Activated T-cell treated with anti-CD3 and anti-CD28 coated beads for 4 hours (primary cell): ENCODE data around the gene GFY.

Source experiments
- DNase-seq: peaks from one replicate; pipeline ENCODE4 v3.0.0-alpha.2; 2020

GFY gene, protein sequence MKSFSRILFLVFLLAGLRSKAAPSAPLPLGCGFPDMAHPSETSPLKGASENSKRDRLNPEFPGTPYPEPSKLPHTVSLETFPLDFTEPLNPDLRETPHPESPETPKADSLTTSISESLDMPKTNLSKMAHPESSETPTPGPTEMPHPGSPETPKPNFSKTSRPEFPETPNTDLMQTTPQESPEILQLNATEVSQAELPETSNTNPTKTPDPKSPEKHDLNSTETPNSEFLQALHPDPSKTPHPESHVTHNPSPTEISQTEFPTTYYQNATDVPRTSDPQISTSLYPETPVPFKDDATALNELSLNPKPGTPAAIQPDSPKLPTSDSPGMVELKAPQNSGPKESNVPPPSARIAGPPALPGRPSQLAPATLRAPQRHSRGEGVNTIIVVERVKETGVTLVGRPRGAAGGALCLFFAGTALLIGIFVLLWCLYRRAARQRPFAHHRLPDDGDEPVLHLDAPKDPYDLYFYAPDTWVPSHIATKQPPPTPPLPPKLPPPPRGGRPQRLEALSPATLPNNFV

DNA sequence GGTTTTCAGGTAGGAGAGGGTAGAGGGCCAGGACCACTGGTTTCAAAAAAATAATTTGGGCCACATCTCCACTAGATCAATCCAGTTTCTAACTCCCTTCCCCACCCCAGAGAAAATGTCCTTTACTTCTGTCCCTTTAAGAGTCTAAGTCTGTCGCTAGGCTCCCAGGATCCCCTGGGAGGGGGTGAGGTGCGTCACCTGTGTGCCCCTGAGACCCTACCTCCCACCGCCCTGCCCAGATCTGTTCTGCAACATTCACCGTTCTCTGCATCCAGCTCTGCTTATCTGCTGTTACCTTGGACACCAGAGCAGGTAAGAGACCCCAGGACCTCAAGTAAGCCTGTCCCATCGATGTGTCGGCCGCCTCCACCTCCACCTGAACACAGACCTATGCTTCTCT lies at the start of gene GFY:
Gene GFY, plus strand, starts transcription at position 211 of the 400 bp plus-strand sequence. CDS start 1,043 bp downstream, outside the sequence.
- no peak for DNase-seq

DNA sequence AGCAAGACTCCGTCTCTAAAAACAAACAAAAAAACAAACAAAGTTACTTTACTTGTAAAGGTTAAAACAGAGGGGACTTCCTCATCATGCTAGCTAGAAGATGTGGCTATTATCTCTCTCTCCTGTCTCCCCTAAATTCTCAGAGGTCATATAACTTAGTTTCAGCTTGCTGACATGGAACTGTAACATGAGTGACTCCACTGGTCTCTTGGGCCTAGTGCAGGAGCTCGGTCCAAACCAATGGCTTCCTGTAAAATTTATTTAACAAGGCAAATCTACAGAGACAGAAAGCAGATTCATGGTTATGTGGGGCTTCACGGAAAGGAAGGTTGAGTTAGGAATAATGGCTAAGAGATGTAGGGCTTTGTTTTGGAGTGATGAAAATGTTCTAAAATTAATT lies 46.7 kb upstream of the GFY start:
- DNase-seq, result no peak

DNA sequence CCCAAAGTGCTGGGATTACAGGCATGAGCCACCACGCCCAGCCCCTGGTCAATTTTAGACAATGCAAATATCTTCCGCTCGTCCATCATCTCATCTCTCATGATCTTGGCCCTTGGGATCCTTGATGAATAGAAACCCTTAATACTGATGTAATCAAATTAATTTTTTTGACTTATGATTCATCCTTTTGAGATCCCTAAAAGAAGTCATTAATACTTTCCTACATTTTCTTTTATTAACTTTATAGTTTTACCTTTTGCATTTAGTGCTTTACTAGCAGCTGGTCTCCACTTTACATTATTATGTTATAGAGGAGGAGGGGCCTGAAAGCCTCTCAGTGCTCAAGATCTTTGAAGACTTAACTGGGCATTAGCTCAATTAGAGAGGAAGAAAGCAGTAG lies 44.8 kb upstream of the GFY start:
- DNase-seq, result no peak

DNA sequence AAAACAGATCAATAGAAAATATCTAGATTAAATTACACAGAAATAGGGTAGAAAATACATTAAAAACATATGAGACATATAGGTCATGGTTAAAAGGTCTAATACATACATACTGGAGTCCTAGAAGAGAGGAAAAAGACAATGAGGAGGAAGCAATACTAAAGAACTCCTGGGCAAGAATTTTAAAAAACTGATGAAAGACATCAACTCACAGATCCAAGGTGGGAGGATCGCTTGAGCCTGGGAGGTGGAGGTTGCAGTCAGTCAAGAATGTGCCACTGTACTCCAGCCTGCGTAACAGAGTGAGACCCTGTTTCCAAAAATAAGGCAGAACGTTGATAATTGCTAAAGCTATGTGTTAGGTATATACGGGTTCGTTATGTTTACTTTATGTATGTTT lies 42.5 kb upstream of the GFY start:
- no peak for DNase-seq

DNA sequence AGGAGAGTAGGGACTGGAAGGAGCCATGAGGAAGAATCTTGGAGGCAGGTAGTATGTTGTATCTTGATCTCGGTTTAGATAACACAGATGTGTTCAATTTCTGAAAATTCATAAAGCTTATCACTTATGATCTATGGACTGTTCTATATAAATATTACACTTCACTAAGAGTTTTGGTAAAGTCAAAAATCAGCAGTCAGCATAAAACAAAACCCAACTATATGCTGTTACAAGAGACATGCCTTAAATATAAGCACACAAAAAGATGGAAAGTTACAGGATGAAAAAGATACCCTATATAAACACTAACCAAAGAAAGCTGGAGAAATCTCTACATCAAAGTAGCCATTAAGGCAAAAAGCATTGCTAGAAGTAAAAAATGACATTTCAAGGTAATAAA lies 41.6 kb upstream of the GFY start:
- no peak for DNase-seq

DNA sequence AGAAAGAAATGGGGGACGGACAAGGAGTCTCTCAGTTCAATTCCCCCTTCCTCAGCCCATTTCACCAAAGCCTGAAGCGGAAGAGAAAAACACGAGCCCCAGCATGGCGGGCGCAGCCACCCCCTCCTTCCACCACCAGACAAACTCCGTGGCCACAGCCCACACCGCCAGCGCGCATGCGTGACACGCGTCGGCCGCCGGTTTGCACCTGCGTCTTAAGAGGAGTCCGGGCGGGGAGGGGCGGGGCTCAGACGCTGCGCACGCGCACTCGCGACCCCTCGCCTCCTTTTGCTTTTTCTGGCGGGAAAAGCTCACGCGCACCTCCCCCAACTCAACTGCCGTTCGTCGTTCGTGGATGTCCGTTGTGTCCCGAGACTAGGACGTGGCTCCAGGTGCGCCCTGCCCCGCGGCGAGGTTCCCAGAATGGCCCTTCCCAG lies 37.2 kb upstream of the GFY start, which contains the start of gene KASH5:
Gene KASH5, plus strand, starts transcription at position 314 of the 437 bp plus-strand sequence. CDS start 2,635 bp downstream, outside the sequence.
- DNase-seq, result peak; percentile 81

DNA sequence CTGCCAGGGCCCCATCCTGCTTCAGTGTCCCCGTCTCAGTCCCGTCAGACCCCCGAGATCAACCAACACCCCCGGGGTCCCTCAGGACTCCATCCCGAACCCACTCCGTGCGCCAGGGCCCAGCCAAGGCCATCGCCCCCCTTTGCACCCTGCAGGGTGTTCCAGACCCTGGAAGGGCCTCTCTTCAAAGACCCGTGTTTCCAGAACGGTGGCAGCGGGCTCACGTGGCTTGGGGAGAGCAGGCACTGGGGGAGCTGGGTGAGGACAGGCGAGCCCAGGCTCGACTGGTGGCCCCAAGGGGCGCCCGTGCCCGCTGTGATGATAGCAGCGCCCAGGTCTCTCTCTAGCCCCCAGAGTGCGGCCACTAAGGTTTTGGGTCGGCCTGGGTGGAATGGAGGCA lies 35.8 kb upstream of the GFY start:
- no peak for DNase-seq

DNA sequence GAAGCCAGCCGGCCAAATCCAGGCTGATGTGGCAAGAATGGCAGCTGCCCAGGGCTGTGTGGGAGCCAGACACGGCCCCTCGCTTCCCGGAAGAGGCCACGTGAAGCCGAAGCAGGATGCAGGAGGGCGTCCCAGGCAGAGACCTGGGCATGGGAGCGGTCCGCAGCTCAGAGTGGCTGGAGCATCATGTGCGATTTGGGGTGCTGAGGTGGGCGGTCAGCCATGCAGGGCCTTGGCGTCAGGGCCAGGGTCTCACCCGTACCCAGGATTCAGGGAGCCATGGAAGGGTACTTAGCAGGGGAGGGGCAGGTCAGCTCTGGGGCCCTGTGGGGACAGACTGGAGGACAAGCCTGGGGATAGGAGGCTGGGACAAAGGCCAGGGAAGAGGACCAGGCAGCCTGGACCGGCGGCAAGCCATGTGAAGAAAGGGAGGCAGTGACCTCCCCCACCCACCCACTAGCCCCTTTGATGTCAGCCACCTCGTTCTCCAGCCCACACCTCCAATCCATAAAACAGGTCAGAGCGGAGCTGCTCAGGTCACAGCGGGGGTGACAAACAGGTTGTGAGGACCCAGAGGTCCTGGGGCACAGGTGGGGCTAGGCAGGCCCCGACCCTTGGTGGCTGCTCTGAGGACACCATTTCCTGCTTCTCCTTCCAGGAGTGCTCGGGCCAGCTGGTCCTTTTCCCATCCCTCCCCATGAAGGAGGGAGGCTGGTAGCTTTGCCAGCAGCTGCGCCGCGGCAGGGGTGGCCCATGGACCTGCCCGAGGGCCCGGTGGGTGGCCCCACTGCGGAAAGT lies 34.9 kb upstream of the GFY start:
- no peak for DNase-seq

DNA sequence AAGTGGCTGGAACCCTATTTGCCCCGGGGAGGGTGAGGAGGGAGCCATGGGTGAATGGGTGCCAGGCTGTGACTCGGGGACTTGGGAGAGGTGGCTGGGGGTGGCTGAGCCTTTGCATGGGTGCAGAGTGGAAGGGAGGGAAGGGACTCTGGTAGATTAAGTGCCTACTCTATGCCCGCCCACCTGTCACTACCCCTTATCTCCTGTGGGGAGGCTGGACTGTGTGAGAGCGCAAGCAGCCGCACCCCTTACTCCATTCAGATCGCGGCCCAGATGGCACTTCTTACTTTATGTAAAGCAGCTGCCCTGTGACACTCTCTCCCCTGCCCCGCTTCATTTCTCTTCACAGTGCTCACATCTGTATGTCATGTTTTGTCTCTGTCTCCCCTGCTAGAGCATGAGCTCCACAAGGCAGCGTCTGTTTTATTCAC lies 34.2 kb upstream of the GFY start:
- no peak for DNase-seq

DNA sequence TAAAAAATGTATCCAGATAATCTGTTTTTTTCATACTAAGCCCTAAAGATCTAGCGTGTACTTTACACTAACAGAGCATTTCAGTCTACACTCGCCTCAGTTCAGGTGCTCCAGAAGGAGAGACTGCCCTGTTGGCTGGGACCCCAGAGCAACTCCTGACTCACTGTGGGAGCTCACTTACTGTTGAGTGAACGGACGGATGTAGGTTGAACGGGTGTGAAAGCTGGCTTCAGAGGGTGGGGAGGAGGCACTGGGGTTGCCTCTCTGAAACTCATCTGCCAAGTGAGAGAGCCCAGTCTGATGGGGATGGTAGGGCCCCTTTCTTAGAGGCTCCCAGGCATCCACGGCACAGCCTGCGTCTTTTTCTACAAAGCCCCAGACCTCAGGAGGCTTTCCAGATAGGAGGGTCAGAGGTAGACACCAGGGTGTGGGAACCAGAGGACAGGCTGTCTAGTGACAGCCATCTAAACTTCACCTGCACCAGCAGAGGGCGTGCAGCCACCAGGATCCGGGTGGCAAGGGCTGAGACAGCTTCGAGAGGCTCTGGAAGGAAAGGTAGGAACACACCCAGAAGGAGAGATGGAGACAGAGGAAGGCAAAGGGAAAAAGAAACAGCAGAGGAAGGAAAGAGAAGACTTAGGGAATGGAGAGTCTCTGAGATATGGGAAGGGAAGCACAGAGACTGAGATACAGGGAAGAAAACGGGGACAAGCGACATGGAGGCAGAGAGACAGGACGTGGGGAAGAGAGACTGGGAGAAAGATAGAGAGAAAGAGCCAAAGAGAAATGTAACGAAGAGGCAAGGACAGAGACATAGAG lies 33.4 kb upstream of the GFY start:
- DNase-seq, result peak; percentile 70

DNA sequence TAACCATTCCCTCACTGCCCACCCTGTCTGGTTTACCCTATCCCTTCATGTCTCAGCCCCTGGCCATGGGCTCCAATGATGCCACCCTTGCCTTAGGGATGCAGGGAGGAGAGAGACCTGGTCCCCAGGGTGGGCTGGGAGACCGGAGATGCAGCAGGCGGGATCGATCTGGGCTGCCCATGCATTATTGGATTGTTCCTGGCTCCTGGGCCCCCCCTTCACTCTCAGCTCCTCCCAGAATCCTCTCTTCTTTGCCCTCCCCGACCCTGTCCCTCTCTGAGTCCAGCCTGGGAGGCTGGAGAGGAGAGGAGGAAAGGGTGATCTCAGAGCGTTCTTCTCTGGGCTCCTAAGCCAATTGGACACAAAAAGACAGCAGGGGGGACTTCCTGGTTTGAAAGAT lies 31.3 kb upstream of the GFY start:
- no peak for DNase-seq

DNA sequence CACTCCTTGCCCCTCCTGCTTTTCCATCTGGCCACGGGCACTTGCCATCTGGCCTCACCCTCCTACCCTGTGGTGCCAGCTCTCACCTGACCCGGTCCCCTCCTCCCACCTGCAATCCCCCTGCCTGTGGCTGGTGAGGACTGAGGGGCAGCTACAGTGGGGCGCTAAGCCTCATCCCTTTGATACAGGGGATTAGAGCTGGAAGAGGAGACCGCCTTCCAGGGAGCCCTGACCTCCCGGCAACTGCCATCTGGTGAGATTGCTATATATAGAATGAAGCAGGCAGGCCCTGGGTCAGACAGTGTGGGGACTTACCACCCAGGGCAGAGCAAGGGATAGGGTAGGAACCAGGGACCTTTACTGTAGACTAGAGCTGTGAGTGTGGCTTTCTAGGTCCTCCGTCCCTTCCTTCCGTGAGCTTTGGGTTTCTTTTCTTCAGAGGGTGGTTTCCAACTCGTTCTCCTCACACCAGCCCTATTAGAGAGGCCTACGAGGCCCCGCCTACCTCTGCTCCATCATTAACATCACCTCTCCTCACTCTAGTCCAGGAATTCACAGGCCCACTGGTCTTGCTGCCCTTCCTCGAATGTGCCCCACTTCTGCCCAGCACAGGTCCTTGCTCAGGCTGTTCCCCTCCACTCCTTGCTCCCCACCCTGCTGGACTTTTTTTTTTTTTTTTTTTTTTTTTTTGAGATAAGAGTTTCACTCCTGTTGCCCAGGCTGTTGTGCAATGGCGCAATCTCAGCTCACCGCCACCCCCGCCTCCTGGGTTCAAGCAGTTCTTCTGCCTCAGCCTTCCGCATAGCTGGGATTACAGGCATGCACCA lies 29.4 kb upstream of the GFY start:
- no peak for DNase-seq

DNA sequence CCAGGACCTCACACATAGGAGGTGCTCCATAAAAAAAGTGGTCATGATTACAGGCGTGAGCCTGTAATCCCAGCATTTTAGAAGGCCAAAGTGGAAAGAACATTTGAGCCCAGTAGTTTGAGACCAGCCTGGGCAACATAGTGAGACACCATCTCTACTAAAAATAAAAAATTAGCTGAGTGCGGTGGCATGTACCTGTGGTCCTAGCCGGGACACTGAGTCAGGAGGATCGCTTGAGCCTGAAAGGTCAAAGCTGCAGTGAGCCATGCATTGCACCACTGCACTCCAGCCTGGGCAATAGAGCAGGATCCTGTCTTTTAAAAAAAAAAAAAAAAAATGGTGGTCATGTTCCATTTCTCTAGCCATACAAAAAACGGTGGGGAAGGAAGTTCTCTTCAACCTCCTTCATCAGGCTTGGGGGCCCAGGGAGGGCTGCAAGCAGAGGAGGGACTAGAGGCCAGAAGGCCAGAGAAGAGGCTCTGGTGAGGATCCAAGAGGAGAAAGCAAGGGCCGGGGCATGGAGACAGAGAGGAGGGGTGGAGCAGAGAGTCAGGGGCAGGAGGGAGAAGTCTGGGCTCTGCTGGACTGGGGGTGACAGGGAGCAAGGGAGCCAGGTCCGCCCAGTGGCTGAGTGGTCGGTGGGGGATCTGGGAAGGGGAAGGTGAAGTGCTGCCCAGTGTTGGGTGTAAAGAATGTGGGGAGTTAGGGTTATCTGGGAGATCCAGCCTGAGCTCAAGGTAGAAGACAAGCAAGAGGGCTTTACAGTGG lies 28.3 kb upstream of the GFY start:
- no peak for DNase-seq

DNA sequence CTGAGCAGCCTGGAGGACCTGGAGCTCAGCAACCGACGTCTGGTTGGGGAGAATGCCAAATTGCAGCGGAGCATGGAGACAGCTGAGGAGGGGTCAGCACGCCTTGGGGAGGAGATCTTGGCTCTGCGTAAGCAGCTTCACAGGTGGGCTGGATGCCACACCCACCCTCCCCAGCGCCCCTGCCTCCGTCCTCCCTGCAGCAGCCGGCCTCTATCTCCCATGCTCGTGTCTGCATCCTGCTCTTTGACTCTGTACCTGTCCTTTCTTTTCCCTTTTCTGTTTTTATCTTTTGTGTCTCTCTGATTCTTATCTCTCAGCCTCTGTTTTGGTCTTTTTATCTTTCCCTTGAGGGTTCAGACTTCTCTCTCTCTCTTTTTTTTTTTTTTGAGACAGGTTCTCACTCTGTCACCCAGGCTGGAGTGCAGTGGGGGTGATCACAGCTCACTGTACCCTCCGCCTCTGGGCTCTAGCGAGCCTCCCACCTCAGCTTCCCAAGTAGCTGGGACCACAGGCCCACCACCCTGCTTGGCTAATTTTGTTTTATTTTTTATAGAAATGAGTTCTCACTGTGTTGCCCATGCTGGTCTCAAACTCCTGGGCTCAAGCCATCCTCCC lies 27.1 kb upstream of the GFY start:
- DNase-seq, result no peak

DNA sequence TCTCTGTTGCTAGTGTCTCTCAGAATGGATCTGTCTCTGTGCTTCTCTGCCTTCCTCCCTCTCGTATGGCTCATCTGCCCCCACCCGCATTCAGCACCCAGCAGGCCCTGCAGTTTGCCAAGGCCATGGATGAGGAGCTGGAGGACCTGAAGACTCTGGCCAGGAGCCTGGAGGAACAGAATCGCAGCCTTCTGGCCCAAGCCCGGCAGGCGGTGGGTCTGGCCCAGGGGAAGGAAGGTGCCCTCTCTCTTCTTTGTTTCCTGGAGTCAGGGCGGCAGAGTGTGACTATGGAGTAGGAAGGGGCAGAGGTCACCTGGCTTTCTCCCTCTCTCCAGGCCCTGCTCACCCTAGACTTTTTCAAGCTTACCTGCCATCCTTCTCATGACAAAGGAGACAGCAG lies 26.3 kb upstream of the GFY start:
- no peak for DNase-seq

DNA sequence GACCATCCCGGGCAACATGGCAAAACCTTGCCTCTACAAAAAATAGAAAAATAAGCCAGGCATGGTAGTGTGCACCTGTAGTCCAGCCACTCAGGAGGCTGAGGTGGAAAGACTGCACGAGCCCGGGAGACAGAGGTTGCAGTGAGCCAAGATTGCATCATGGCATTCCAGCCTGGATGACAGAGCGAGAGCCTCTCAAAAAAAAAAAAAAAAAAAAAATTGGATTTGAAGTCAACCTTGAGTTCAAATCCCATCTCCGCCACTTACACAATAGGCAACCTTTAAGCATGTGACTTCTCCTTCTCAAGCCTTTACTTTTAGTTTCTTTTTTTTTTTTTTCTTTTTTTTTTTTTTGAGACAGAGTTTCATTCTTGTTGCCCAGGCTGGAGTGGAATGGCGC lies 25.2 kb upstream of the GFY start:
- no peak for DNase-seq

DNA sequence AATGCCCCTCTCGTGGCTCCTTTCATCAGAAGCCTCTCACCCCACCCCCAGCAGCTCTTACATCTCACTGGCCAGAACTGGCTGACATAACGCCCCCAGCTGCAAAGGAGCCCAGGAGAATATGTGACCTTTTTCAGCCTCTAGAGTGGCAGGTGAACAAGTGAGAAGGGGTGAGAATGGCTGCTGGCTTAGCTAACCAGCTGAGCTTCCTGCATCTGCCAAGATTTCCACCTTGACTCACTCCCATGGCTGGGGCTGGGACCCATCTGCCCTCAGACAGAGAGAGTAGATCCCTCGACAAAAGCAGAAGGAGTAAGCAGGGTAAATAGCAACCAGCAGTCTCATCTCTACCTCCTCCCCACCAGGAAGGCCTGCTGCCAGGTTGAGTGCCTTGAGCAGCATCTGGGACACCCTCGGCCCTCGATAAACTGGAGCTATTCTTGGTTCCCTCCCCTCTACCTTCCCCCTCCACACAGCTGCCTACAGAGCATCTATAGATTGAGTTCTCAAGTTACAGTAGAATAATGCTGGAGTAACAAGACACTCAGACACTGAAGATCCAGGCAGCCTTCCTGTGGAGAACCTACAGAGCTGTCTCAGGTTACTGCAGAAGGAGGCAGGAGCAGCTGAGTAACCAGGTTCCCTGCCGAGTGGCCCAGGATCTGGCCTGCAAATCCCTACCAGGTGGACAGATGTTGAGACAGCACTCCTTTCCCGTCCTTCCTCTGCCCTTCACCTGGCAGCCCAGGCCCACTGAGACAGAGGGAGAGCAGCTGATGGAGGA lies 21.6 kb upstream of the GFY start:
- DNase-seq, result no peak

DNA sequence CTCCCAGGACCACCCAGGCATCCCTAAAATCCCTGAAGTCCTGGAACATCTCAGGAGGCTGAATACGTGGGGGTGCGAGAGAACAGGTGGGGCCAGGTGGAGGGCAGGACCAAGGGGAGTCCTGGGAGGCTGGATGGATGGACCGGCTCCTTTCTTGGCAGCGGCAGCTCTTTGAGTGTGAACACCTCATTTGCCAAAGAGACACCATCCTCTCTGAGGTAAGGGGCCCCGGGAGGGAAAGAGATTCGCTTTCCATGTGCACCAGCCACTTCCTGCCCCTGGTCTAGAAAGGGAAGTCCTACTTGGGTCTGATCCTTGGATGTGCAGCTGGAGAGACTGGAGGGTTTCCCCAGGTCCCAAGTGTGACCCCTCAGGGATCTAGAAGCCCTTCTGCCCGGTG lies 18.1 kb upstream of the GFY start:
- no peak for DNase-seq

DNA sequence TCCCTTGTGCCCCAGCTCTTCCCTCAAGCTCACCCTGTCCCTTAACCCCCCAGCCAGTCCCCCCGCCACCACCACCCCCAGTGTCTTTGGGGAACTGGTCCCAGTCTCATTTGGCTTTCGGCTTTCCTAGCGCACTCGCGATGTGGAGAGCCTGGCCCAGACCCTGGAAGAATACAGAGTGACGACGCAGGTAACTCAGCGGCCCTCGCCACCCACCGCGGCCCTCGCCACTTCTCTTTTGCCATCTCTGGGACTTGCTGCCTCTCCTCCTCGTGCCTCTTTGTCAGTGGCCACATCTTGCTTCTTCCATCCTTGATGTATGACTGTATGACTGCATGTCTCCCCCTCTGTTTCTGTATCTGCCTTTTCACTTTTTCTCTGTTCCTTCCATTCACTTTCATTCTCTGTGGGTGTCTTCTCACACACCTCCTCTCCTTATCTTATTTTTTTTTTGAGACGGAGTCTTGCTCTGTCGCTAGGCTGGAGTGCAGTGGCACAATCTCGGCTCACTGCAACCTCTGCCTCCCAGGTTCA lies 17.6 kb upstream of the GFY start:
- DNase-seq, result no peak
